GM18511 (cell line): ENCODE results near the gene TRIM7.
"Not testable (repeated sequence)": the region's sequence is repeated elsewhere in the genome, so short reads cannot be mapped to it uniquely, and the experiment has no call there.

Experiments
- ATAC-seq: cut with Tn5 transposase; IDR thresholded peaks from one replicate; pipeline ENCODE4 v1.9.1; 2021; ENCODE audit warnings: mild to moderate bottlenecking, moderate library complexity; ENCODE audit not compliant: unreplicated experiment

TRIM7 gene

DNA sequence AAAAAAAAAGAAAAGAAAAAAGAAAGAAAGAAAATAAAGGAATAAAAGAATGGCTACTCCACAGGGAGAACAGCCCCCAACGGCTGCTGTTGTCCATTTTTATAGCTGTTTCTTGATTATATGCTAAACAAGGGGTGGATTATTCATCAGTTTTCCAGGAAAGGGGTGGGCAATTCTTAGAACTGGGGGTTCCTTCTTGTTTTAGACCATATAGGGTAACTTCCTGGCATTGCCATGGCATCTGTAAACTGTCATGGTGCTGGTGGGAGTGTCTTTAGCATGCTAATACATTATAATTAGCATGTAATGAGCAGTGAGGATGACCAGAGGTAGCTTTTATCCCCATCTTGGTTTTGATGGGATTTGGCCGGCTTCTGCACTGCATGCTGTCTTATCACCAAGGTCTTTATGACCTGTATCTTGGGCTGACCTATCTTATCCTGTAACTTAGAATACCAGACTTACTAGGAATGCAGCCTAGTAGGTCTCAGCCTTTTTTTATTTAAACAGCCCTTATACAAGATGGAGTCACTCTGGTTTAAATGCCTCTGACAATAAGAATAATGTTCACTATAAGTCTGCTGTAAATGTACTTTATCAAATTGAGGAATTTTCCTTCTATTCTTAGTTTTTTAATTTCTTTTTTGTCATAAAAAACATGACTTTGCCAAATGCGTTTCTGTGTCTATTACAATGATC is 28.6 kb downstream of the TRIM7 start:
- no peak for ATAC-seq

DNA sequence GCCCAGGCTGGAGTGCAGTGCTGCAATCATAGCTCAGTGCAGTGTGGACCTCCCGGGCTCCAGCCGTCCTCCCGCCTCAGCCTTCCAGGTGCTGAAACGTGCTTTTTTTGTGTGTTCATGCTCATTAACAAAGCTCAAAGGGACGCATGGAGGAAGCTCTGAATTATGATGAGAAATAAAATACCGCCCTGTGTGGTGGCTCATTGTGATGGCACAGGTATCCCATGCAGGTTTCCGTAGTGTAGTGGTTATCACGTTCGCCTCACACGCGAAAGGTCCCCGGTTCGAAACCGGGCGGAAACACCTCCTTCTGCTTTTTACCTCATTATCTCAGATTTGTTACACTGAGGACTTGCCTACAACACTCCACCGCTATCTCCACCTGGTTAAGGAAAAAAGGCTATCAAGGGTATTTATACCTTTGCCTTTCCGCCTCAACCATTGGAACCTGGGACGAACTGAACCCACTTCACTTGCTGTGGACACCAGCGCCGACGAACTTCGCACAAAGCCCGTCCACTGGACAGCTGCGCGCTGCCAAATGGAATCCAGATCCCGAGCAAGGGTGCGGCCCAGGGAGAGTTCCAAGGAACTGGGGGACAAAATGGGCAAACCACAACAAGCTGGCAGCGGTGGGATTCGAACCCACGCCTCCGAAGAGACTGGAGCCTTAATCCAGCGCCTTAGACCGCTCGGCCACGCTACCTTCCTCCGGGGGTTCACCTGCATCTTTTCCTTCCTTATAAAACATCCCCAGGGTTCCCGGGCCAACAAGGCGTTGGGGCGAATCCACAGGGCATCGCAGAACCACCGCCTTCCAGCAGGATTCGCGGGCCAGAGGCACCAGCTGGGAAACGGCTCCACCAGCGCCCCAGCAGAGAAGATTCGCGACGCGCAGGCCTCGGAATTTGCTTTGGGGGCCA is 31.3 kb downstream of the TRIM7 start:
- peak; percentile 61 for ATAC-seq

DNA sequence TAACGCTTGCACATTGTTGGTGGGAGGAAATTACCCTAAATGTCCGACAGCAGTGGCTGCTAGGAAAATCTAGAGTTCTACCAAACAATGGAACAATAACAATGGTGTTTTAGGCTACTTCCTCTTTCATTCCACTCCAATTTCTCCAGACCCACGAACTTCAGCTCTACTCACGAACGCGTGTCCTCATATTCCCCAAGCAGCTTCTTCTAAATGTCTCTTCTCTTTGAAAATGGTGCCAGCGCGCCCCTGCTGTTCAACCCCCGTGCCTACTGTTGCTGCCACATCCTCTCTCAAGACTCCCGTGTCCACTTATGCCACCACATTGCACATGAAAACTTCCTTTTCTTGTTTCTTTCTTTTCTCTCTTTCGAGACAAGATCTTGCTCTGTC is 32.0 kb downstream of the TRIM7 start:
- peak; percentile 39 for ATAC-seq

DNA sequence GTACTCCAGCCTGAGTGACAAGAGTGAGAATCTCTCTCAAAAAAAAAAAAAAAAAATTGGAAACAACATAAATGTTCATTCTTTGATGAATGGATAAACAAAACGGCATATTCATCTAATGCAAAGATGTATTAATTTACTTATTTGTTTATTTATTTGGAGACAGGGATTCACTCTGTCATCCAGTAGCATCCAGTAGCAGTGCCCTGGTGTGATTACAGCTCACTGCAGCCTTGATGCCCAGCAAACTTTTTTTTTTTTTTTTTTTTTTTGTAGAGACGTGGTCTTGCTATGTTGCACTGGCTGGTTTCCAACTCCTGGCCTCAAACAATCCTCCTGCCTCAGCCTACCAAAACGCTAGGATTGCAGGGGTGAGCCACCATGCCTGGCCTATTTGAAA is 33.2 kb downstream of the TRIM7 start:
- ATAC-seq, result no peak

DNA sequence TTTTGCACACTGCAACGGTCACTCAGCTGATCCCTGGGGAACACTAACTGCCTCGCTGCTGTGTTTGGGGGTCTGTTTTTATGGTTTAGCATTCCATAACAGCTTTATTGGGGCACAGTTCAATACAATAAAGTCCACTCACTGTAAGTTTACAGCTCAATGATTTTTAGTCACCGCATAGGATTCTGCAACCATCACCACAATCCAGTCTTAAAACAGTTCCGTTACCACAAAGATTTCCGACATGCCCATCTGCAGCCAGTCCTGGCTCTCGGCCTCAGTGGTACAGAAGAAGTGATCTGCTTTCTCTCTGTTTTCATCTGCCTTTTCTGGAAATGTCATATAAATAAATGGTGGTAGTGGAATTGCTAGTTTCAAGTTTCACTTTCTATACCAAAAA is 34.0 kb downstream of the TRIM7 start:
- ATAC-seq, result no peak

DNA sequence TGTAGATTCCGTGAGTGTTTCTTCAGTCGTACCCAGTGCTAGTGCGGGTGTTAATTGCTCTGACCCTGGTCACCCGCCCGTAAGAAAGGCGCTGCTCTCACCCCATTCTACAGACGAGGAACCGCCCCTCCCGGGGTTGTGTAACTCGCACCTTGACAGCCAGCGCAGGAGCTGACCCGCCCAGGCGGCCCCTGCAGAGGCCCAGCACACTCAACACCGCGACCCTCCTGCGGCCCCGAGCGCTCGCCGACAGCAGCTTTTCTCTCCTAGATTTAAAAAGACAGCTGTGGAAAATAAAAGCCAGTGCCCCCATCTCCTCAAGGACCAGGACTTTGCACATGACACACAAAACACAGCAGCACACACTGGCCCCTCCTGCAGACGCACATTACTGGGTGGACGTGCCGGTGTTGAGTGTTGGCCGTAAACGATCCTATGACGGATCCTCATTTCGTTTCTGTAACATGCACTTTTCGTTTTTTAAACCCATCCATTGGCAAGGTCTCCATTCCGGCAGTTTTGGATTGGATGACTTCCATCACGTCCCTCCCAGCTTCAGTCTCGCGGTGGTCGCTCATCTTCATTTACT is 34.7 kb downstream of the TRIM7 start:
- peak; percentile 8 for ATAC-seq

DNA sequence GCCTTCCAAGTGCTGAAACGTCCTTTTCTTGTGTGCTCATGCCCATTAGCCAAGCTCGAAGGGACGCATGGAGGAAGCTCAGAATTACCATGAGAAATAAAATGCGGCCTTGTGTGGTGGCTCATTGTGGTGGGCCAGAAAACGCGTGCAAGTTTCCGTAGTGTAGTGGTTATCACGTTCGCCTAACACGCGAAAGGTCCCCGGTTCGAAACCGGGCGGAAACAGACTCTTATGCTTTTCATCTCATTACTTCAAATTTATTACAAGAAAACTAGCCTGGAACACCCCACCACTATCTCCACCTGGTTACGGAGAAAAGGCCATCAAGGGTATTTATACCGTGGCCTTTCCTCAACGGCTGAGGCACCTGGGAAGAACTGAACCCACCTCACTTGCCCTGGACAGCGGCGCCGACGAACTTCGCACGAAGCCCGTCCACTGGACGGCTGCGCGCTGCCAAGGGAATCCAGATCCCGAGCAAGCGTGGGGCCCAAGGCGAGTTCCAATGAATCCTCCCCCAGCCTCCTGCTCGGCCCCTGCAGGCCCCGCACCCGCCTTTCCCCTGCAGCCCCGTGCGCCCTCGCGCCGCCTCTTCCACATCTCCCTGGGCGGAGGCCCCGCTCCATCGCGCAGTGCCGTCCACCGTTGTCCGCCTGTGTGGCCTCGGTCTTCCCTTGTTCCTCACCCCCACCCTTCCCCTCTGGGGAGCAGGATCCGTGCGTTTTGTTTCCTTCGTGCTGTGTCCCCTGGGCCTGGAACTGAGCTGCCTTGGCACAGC is 35.3 kb downstream of the TRIM7 start:
- peak; percentile 55 for ATAC-seq

DNA sequence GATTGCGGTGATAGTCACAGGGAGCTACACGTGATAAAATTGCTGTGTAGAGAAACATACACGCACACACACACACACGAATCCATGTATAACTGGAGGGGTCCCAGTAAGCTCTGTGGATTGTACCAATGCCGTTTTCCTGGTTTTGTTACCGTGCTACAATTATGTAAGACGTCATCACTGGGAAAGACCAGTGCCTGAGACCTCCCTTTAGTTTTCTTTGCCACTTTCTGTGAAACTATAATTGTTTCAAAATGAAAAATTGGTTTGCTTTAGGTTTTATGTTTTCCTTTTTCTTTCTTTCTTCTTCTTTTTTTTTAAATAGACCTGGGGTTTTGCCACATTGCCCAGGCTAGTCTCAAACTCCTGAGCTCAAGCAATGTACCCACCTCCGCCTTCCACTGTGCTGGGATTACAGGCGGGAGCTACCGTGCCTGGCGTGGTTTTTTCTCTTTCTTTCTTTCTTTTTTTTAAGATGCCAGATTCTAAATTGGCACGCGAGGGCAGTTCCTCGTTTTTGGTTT is 36.3 kb downstream of the TRIM7 start:
- no peak for ATAC-seq

DNA sequence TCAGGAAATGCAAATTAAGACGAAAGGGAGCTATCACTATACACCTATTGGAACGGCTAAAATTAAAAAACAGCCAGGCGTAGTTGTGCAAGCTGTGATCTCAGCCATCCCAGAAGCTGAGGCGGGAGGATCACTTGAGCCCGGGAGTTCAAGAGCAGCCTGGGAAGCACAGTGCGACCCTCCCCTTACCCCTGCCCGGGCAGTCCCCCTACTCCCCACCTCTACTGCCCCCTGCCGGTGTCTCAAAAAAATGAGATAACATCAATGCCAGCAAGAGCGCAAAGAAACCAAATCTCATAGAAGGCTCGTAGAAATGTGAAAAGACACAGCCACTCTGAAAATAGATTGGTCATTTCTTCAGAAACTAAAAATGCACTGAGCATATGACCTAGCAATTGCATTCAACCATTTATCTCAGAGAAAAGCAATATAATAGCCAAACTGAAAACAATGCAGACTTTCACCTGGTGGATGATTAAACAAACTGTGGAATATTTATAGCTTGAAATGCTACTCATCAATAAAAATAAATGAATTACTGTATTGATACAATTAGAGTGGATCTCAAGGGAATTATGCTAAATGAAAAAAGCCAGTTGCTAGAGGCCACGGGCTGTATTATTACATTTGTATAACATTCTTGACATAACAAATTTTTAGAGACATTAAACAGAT is 37.0 kb downstream of the TRIM7 start:
- ATAC-seq, result no peak

DNA sequence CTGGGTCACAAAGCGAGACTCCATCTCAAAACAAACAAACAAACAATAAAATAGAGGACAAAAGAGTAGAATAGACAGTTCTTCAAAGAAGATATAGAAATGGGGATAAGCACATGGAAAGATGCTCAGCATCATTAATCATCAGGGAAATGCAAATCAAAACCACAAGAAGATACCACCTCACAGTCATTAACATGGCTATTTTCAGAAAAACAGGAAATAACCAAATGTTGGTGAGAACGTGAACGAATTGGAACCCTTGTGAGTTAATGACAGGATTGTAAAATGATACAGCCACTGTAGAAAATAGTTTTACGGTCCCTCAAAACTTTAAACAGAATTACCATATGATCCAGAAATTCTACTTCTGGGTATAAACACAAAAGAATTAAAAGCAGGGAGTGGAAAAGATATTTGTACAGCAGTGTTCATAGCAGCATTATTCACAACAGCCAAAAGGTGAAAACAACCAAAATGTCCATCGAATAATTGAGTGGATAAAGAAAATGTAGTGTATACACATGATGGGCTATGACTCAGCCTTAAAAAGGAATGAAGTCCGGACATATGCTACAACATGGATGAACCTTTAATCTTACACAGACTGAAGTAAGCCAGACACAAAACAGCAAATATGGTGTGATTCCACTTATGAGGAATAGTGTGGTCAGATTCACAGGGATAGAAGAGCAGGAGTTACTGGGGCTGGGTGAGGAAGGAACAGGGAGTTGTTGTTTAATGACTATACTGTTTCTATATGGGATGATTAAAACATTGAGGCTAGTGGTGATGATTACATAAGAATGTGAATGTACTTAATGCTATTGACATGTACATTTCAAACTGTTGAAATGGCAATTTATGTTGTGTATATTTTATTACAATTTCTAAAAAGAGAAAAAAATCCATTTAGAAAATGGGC is 37.9 kb downstream of the TRIM7 start:
- no peak for ATAC-seq

DNA sequence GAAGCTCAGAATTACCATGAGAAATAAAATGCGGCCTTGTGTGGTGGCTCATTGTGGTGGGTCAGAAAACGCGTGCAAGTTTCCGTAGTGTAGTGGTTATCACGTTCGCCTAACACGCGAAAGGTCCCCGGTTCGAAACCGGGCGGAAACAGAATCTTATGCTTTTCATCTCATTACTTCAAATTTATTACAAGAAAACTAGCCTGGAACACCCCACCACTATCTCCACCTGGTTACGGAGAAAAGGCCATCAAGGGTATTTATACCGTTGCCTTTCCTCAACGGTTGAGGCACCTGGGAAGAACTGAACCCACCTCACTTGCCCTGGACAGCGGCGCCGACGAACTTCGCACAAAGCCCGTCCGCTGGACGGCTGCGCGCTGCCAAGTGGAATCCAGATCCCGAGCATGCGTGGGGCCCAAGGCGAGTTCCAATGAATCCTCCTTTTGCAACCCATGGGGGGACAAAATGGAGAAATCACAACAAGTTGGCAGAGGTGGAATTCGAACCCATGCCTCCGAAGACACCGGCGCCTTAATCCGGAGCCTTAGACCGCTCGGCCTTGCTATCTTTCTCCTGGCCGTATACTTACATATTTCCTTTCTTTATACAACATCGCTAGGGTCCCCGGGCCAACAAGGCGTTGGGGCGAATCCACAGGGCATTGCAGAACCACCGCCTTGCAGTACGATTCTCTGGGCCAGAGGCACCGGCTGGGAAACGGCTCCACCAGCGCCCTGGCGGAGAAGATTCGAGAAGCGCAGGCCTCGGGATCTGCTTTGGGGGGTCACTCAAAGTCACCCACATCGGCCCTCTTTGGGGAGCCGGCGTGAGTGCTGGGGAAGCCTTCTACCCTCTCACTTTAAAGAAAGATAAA is 40.7 kb downstream of the TRIM7 start:
- no peak for ATAC-seq

DNA sequence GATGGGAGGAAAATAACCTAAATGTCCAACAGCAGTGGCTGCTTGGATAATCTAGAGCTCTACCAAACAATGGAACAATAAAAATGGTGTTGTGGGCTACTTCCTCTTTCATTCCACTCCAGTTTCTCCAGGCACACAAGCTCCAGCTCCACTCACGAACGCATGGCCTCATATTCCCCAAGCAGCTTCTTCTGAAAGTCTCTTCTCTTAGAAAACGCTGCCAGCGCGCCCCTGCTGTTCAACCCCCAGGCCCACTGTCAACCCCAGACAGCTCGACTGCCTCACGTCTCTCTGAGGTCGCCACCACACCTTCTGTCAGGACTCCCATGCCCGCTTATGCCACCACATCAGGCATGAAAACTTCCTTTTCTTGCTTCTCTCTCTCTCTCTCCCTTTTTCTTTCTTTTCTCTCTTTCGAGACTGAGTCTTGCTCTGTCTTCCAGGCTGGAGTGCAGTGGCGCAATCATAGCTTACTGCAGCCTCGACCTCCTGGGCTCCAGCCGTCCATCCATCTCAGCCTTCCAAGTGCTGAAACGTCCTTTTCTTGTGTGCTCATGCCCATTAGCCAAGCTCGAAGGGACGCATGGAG is 41.4 kb downstream of the TRIM7 start:
- ATAC-seq, result no peak

DNA sequence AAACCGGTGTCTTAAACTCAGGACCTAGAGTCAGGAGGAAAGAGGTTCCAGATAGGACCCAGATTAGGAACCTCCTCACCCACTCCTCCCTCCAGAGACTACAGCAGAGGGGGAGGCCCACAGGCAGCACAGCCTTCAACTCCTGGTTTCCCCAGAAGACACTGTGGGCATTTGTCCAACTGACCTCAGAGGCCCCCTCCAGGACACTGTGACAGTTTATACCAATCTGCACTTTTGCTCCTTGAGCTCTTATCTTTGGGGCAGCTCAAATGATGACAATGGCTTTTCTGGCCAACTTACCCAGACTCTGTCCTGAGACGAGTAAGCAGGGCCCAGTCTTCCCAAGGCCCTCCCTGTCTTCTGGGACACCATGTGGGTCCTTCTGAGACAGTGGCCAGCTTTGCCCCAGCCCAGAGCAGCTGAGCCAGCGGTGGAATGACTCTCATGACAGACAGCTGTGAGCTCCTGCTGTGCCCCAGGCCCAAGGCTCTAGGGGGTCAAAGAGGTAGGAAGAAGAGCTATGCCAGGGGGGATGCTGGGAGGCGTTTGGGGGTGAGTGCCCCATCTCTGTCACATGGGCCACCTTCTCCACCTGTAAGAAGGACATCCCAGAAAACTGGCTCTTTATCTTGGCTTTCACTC is 43.3 kb downstream of the TRIM7 start:
- no peak for ATAC-seq

DNA sequence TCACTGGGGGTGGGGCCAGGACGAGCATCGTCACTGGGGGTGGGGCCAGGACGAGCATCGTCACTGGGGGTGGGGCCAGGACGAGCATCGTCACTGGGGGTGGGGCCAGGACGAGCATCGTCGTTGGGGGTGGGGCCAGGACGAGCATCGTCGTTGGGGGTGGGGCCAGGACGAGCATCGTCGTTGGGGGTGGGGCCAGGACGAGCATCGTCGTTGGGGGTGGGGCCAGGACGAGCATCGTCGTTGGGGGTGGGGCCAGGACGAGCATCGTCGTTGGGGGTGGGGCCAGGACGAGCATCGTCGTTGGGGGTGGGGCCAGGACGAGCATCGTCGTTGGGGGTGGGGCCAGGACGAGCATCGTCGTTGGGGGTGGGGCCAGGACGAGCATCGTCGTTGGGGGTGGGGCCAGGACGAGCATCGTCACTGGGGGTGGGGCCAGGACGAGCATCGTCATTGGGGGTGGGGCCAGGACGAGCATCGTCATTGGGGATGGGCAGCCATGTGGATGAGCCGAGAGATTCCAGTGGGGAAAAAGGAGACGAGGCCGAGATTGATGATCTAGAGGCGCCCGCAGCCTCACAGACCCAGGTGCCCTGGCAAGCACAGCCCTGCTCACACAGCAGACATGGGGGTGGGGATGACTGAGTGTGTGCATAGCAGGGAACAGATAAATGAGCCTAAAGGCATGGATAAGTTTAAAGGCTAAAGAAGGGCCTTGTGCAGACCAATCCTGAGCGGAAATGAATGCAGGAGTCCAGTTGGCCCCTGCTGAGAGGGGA is 44.1 kb downstream of the TRIM7 start:
- not testable (repeated sequence) for ATAC-seq

DNA sequence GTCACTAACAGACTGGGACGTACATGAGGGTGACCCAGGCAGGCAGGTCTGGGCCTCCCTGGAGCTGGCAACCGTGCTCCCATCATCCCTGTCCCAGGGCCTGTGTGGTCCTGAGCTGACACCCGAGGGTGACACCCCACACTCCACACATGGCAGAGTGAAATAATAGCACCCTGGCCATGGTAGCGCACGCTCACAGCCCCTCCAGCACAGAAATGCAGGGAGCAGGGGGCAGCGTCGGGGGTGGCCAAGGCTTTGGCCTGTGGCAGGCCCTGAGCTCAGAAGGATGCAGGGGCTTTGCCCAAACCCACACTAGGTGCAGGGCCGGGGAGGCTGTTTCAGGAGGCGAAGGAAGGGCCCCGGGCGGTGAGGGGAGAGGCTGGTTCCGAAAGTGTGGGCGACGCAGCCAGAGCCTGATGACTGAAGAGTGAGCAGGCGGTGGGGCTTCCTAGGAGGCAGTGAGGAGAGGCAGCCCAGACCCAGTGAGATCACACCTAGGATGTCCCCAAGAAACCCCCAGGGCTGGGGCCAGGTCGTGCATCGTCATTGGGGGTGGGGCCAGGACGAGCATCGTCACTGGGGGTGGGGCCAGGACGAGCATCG is 44.7 kb downstream of the TRIM7 start:
- peak; percentile 73 for ATAC-seq
